Thyroid gland (tissue), 4 donors: ENCODE measurements around the gene FAM227A. TPM values are rescaled to one million over a fixed set of nuclear protein-coding genes. Genes with fewer than 3 reads are reported as not detected.

Experiments
- DNase-seq, 2 donors: peaks; one replicate each; pipeline ENCODE4 v3.0.0-alpha.2; 2019
- H3K27ac ChIP-seq, 3 donors: fragments of 200-600 bp; sonication (generic); 1 replicate in 2 of 3; 2 replicates in 1 of 3; pipeline ENCODE4 v1.5.1; 2016 to 2019; ENCODE audit warnings: mild to moderate bottlenecking in 1 of 3, moderate library complexity in 1 of 3
- H3K27me3 ChIP-seq: fragments of 200-600 bp; sonication (generic); one replicate; pipeline ENCODE4 v1.5.1; 2019
- H3K36me3 ChIP-seq, 2 donors: fragments of 200-600 bp; sonication (generic); one replicate each; pipeline ENCODE4 v1.5.1; 2016 to 2019
- H3K4me1 ChIP-seq, 2 donors: fragments of 200-600 bp; sonication (generic); one replicate each; pipeline ENCODE4 v1.5.1; 2017 to 2019
- H3K4me3 ChIP-seq, 3 donors: fragments of 200-600 bp; sonication (generic); replicated peaks in 1 of 3; 1 replicate in 2 of 3; 2 replicates in 1 of 3; pipeline ENCODE4 v1.5.1; 2016; ENCODE audit warnings: mild to moderate bottlenecking in 1 of 3
- H3K9me3 ChIP-seq: fragments of 200-600 bp; sonication (generic); one replicate; pipeline ENCODE4 v1.5.1; 2017
- CTCF ChIP-seq, 6 experiments: fragments of 200-600 bp in 3 of 6; fragments of 450-650 bp in 3 of 6; sonication (generic) in 3 of 6; IDR thresholded peaks; one replicate each; pipeline ENCODE4 v1.5.1; 2016 to 2019; ENCODE audit warnings: antibody characterized with exemption in 6 of 6, mild to moderate bottlenecking in 2 of 6, inconsistent platforms in 1 of 6, moderate library complexity in 1 of 6
- POLR2A ChIP-seq, 2 donors: fragments of 450-650 bp; IDR thresholded peaks; one replicate each; pipeline ENCODE4 v1.6.1; 2017; ENCODE audit warnings: antibody characterized with exemption in 2 of 2, mild to moderate bottlenecking in 2 of 2, moderate library complexity in 1 of 2
- WGBS, 2 donors: methylation state at CpG; one replicate each; pipeline ENCODE4 v1.1.5; 2017; 5-methylcytosine and 5-hydroxymethylcytosine counted together
- intact Hi-C: fragments of 100-400 bp; cut with DNase I; formaldehyde crosslinking; loops from one replicate; pipeline ENCODE4 v1.15.1; 2023
- total RNA-seq, 4 donors: library from RNA; depleted of rRNA; stranded (reverse); fragments of >200 nt; gene quantifications; one replicate each; pipeline ENCODE4 v1.2.3, GENCODE V29; 2016

The FAM227A gene
- total RNA-seq, 4 donors from 2014 or later: 8.4 to 12.6 (median 10.4) TPM

- TF ChIP-seq CTCF (IDR thresholded peaks at IDR 0.05): no peak
- TF ChIP-seq POLR2A (IDR thresholded peaks at IDR 0.05): no peak
- peaks cover 41 to 54% of the 10 kb centered on the region in 2 donors for H3K36me3 ChIP-seq
- H3K9me3 ChIP-seq: no peaks in the 10 kb centered on the region
- WGBS, 2 donors: 91 to 92% methylated on average over 9 of the region's 9 CpGs
- H3K27me3 ChIP-seq: no peaks in the 10 kb centered on the region
- DNase-seq: no peak
- H3K27ac ChIP-seq: no peak overlapping the region
- intact Hi-C loops: no loop called here
- H3K4me1 ChIP-seq: peaks cover 7 to 11% of the 10 kb centered on the region in 2 donors
- H3K4me3 ChIP-seq: no peak overlapping the region
Measured at GRCh38 chr22:38684895-38685294, 28.7 kb upstream of the FAM227A start.

- peak in 5 of 6 experiments; percentile 23 to 89 (median 63) for TF ChIP-seq CTCF (IDR thresholded peaks at IDR 0.05)
- TF ChIP-seq POLR2A (IDR thresholded peaks at IDR 0.05): peak in 1 of 2 donors; percentile 75
- 0% methylated on average over 8 to 19 of the region's 60 CpGs for WGBS, 2 donors
- intact Hi-C loops: no loop called here
Measured at GRCh38 chr22:38681582-38682335, 25.6 kb upstream of the FAM227A start, which contains the start of gene TOMM22. TOMM22 (plus strand) TSS chr22:38681957; CDS start chr22:38681979, 22 bp downstream.

GRCh38 chr22:38675833-38676232 is 19.6 kb upstream of the FAM227A start:
- DNase-seq: no peak
- Histone ChIP-seq H3K9me3 (no peaks in the 10 kb centered on the region), H3K36me3 (peaks cover 8 to 20% of the 10 kb centered on the region in 2 donors), H3K27ac (no peak overlapping the region), H3K4me3 (no peak overlapping the region), H3K4me1 (no peaks in the 10 kb centered on the region), H3K27me3 (no peaks in the 10 kb centered on the region)
- TF ChIP-seq POLR2A (IDR thresholded peaks at IDR 0.05): no peak
- no peak for TF ChIP-seq CTCF (IDR thresholded peaks at IDR 0.05)
- WGBS, 2 donors: 93 to 100% methylated on average over 3 of the region's 3 CpGs
- intact Hi-C loops: no loop called here

More at GRCh38 chr22:38681582-38682335, 25.6 kb upstream of the FAM227A start, which contains the start of gene TOMM22:
- H3K36me3 ChIP-seq: peaks cover 22 to 27% of the 10 kb centered on the region in 2 donors
- H3K27me3 ChIP-seq: no peaks in the 10 kb centered on the region
- peak within 1 kb of the TSS; percentile 66 to 88 (median 79) for H3K4me3 ChIP-seq
- peak; percentile 84 to 89 for DNase-seq
- peaks cover 7 to 11% of the 10 kb centered on the region in 2 donors for H3K4me1 ChIP-seq
- H3K27ac ChIP-seq: peak within 1 kb of the TSS; percentile 40 to 63 (median 57)
- no peaks in the 10 kb centered on the region for H3K9me3 ChIP-seq

- Histone ChIP-seq H3K9me3 (no peaks in the 10 kb centered on the region), H3K4me3 (no peak overlapping the region), H3K4me1 (no peaks in the 10 kb centered on the region), H3K27ac (no peak overlapping the region), H3K36me3 (peaks cover 9 to 21% of the 10 kb centered on the region in 2 donors), H3K27me3 (no peaks in the 10 kb centered on the region)
- intact Hi-C loops: no loop called here
- TF ChIP-seq POLR2A (IDR thresholded peaks at IDR 0.05): no peak
- TF ChIP-seq CTCF (IDR thresholded peaks at IDR 0.05): no peak
- 80 to 88% methylated on average over 5 of the region's 5 CpGs for WGBS, 2 donors
- peak in 1 of 2 donors; percentile 2 for DNase-seq
Measured at GRCh38 chr22:38674888-38675287, 18.7 kb upstream of the FAM227A start.
